Measurements from ENCODE around the gene CBARP.

GRCh38 chr19:1278713-1279660 is 41.2 kb upstream of the CBARP start:
- TF ChIP-seq CTCF (tag by site-specific recombination; IDR thresholded peaks at IDR 0.05), result no peak
- TF ChIP-seq ZNF335 (tag by site-specific recombination; conservative IDR thresholded peaks at IDR 0.05), result no peak

Measured in HEK293 (cell line).